Fibroblast of the aortic adventitia (primary cell): Measurements from ENCODE around the gene PSMA4. TPM values are rescaled to one million over a fixed set of nuclear protein-coding genes. Genes with fewer than 3 reads are reported as not detected.
"Not testable (repeated sequence)": the region's sequence is repeated elsewhere in the genome, so short reads cannot be mapped to it uniquely, and the experiment has no call there.

Experiments used
- DNase-seq: peaks from one replicate; pipeline ENCODE4 v3.0.0-alpha.2; 2010; ENCODE audit warnings: low read depth
- H3K4me3 ChIP-seq: 2 replicates; pipeline ENCODE4 v1.5.1; 2011; ENCODE audit warnings: low read depth, mild to moderate bottlenecking, control low read depth, low read length, moderate library complexity
- total RNA-seq: library from RNA; depleted of rRNA; stranded (reverse); fragments of >200 nt; gene quantifications from 2 replicates; pipeline ENCODE4 v1.2.3, GENCODE V29; 2012; ENCODE audit warnings: low replicate concordance
- TF ChIP-seq, protein P1 (sequence below): IDR thresholded peaks from 2 replicates; pipeline ENCODE4 v1.5.1; 2011; ENCODE audit warnings: mild to moderate bottlenecking, low read length, control low read depth, inconsistent platforms; ENCODE audit not compliant: insufficient read depth

Gene PSMA4
- total RNA-seq, 1 donor, result 275 TPM

- DNase-seq, result no peak
- H3K4me3 ChIP-seq, result no peak overlapping the region
- TF ChIP-seq, protein P1, sequence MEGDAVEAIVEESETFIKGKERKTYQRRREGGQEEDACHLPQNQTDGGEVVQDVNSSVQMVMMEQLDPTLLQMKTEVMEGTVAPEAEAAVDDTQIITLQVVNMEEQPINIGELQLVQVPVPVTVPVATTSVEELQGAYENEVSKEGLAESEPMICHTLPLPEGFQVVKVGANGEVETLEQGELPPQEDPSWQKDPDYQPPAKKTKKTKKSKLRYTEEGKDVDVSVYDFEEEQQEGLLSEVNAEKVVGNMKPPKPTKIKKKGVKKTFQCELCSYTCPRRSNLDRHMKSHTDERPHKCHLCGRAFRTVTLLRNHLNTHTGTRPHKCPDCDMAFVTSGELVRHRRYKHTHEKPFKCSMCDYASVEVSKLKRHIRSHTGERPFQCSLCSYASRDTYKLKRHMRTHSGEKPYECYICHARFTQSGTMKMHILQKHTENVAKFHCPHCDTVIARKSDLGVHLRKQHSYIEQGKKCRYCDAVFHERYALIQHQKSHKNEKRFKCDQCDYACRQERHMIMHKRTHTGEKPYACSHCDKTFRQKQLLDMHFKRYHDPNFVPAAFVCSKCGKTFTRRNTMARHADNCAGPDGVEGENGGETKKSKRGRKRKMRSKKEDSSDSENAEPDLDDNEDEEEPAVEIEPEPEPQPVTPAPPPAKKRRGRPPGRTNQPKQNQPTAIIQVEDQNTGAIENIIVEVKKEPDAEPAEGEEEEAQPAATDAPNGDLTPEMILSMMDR, result no peak
Measured at GRCh38 chr15:78550815-78551214, 10.6 kb downstream of the PSMA4 start.

DNA sequence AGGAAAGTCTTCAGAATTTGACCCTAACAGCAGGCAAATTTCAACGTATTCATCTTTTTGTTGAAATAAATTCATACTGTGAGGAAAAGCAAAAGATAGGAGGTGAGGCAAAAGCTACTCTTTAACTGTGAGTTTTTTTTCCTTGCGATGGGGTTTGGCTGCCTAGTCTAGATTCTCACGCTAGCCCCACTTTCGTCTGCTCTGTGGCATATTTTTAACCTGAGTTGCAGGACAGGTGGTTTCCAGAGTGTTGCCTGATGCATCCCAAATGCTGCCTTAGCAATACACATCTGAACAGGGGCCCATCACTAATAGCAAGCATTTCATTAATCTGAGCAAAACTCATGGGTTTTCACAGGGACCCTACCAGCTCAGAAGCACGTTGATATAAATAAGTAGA is 11.7 kb downstream of the PSMA4 start:
- TF ChIP-seq, protein P1, result no peak
- no peak for DNase-seq
- no peak overlapping the region for H3K4me3 ChIP-seq

GRCh38 chr15:78552597-78552996 is 12.4 kb downstream of the PSMA4 start:
- no peak overlapping the region for H3K4me3 ChIP-seq
- TF ChIP-seq, protein P1, result no peak
- DNase-seq, result no peak

DNA sequence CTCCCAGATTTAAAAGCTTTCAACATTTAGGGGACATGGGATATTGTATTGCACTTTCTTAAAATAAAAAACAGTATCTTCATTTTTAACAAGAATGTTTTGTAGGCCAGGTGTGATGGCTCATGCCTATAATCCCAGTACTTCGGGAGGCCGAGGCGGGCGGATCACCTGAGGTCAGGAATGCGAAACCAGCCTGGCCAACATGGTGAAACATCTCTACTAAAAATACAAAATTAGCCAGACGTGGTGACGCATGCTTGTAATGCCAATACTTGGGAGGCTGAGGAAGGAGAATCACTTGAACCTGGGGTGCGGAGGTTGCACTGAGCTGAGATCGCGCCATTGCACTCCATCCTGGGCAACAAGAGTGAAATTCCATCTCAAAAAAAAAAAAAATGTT is 20.0 kb downstream of the PSMA4 start:
- DNase-seq, H3K4me3 ChIP-seq: not testable (repeated sequence)

- no peak overlapping the region for H3K4me3 ChIP-seq
- DNase-seq, result no peak
- TF ChIP-seq, protein P1, result no peak
Measured at GRCh38 chr15:78561490-78561889, 21.2 kb downstream of the PSMA4 start.

DNA sequence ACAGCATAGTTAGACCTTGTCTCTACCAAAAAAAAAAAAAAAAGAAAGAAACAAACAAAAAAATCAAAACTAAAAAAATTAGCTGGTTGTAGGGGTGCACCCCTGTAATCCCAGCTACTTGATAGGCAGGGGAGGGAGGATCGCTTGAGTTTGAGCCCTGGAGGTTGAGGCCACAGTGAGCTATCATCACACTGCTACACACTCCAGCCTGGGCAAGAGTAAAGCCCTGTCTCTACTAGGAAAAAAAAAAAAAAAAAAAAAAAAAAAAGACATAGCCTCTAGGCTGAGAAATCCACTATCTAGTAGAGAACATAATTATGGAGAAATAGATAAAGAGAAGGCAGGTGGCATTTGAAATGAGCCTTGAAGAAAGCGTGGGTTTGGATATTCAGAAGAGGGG is 22.8 kb downstream of the PSMA4 start:
- no peak for DNase-seq
- no peak overlapping the region for H3K4me3 ChIP-seq
- TF ChIP-seq, protein P1, result no peak

- no peak overlapping the region for H3K4me3 ChIP-seq
- TF ChIP-seq, protein P1, result no peak
- DNase-seq, result no peak
Measured at GRCh38 chr15:78564743-78565096, 24.5 kb downstream of the PSMA4 start.
